Pericardium fibroblast (primary cell): Measurements from ENCODE around the gene GORAB. TPM values are rescaled to one million over a fixed set of nuclear protein-coding genes. Genes with fewer than 3 reads are reported as not detected.

Experiments used
- total RNA-seq: library from RNA; depleted of rRNA; stranded (reverse); fragments of >200 nt; gene quantifications from 2 replicates; pipeline ENCODE4 v1.2.3, GENCODE V29; 2015

The GORAB gene
- total RNA-seq = 6.8 and 11.3 TPM in 2 replicates

DNA sequence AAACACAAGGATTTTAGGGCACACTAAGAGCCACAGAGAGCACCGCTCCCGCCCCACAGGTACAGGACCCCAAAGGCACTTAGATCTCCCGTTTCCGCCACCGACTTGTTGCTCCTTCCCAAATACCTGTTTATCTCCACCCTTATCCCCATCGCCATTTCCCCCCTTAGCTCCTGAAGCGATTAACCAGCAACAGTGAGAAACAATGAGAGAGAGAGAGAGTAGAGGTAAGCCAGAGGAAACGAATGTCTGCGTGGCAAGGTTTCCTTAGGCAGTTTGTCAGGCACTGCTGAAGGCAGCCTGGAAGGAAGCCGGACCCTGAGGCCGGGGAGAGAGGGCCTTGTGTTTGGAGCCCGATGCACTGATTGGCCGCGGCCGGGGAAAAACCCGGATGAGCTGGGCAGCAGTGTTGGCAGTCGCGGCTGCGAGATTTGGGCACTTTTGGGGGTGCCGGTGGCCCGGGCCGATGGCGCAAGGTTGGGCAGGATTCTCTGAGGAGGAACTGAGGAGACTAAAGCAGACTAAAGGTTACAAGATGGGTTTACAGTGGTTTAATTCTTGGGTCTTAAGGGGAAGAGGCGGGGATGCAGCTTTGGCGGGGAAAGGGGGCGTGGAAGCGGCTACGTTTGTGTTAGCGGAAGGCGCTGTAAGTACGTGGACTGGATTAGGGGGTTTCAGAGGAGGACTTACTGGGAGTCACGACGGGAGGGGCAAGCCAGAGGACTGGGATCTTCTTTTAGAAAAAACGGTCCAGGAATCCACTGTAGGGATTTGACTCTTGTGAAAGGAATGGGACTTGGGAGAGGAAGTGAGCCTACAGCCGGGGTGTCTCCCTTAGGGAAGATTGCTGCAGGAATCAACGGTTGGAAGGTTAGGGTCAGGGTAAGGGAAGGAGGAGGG lies at the start of gene GORAB:
GORAB (plus strand) TSS at position 409 of the 900 bp plus-strand sequence; CDS start at position 467, 58 bp downstream.

Other genes starting within 250 kb of the GORAB start
- 66.3 and 73.5 TPM in 2 replicates for gene PRRX1, start 132.0 kb downstream of the GORAB start, total RNA-seq